ENCODE results near the gene LRRN1. TPM values are rescaled to one million over a fixed set of nuclear protein-coding genes. Genes with fewer than 3 reads are reported as not detected.

LRRN1 gene
- total and polyA plus RNA-seq, 2 of the 4 experiments (the other 2 are of a cell fraction): 0.18 to 0.41 TPM

GRCh38 chr3:3771094-3771493 is 28.1 kb upstream of the LRRN1 start:
- no peak for ATAC-seq (ENCODE audit: low read depth)
- no peak overlapping the region for H2BK5ac ChIP-seq (ENCODE audit: low read depth, low read length, poor library complexity, severe bottlenecking)
- H3K9ac ChIP-seq (ENCODE audit: low read depth, low read length): no peak overlapping the region
- no peak overlapping the region for H3K18ac ChIP-seq (ENCODE audit: low read depth, low read length)
- H3K79me1 ChIP-seq (ENCODE audit: low read depth in 1 of 2, low read length in 2 of 2): no peaks in the 10 kb centered on the region
- no peaks in the 10 kb centered on the region for H3K27me3 ChIP-seq (ENCODE audit: control insufficient read depth, insufficient read depth, low read length)
- no peak overlapping the region for H4K5ac ChIP-seq (ENCODE audit: low read depth, low read length)
- no peak overlapping the region for H3K23ac ChIP-seq (ENCODE audit: low read depth, low read length)
- POLR2A ChIA-PET (ENCODE audit: unreplicated experiment): no interaction called here
- no peaks in the 10 kb centered on the region for H4K20me1 ChIP-seq (ENCODE audit: insufficient read depth, low read length)
- H2AK9ac ChIP-seq (replicated peaks; ENCODE audit: low read depth, low read length, poor library complexity): no peak overlapping the region
- H2AK5ac ChIP-seq (ENCODE audit: low read depth, low read length): no peak overlapping the region
- dilution Hi-C loops (cut with HindIII; ENCODE audit: low sequenced_read_pairs, unreplicated experiment) (no loop called here), in situ Hi-C loops (cut with MboI; ENCODE audit: low sequenced_read_pairs) (no loop called here), intact Hi-C loops (cut with micrococcal nuclease) (no loop called here)
- no peak overlapping the region for H3K14ac ChIP-seq (replicated peaks; ENCODE audit: low read depth, low read length)
- H3K56ac ChIP-seq (ENCODE audit: extremely low read depth, insufficient read depth, low read length): no peak overlapping the region
- no peak overlapping the region for H3K4me2 ChIP-seq (ENCODE audit: low read depth, low read length)
- H3K9me1 ChIP-seq (ENCODE audit: insufficient read depth, low read length): no peaks in the 10 kb centered on the region
- CTCF ChIA-PET: no interaction called here
- H3K4me3 ChIP-seq (ENCODE audit: insufficient read depth, low read depth, low read length): no peak overlapping the region
- H2BK20ac ChIP-seq (ENCODE audit: low read depth, low read length): no peak overlapping the region
- H4K8ac ChIP-seq (ENCODE audit: low read depth in 2 of 2, low read length in 2 of 2): no peak overlapping the region
- no peak overlapping the region for H2BK120ac ChIP-seq (ENCODE audit: low read depth, low read length)
- no peak overlapping the region for H2BK15ac ChIP-seq (ENCODE audit: low read depth, low read length)
- H3K36me3 ChIP-seq (ENCODE audit: control insufficient read depth, insufficient read depth, low read length): no peaks in the 10 kb centered on the region
- WGBS, 2 experiments (ENCODE audit: extremely low coverage in 2 of 2, insufficient read length in 1 of 2): no CpG with 5 or more reads among the region's 3 CpGs
- H3K4ac ChIP-seq (ENCODE audit: low read depth, low read length): no peak overlapping the region
- H2AFZ ChIP-seq (replicated peaks; ENCODE audit: low read length, poor library complexity): no peak overlapping the region
- no peak overlapping the region for H4K91ac ChIP-seq (ENCODE audit: insufficient read depth, low read depth, low read length)
- DNase-seq: no peak
- no TSS peak for BruUV-seq (replicated peaks)
- H3K27ac ChIP-seq (ENCODE audit: insufficient read depth, low read length): no peak overlapping the region
- H3K9me3 ChIP-seq (ENCODE audit: control insufficient read depth, insufficient read depth, low read length): peaks cover 10% of the 10 kb centered on the region
- TF ChIP-seq CEBPB (IDR thresholded peaks at IDR 0.05; ENCODE audit: low read depth, low read length): no peak
- TF ChIP-seq RAD21 (IDR thresholded peaks at IDR 0.05; ENCODE audit: low read length): no peak
- no peak for TF ChIP-seq CTCF (conservative IDR thresholded peaks at IDR 0.05; ENCODE audit: low read depth, low read length)
- no peak for TF ChIP-seq FOS (IDR thresholded peaks at IDR 0.05; ENCODE audit: low read depth, low read length)
- TF ChIP-seq USF2 (IDR thresholded peaks at IDR 0.05; ENCODE audit: low read depth, low read length): no peak
- no peak for TF ChIP-seq MXI1 (IDR thresholded peaks at IDR 0.05; ENCODE audit: borderline replicate concordance, low read depth, low read length)
- TF ChIP-seq BHLHE40 (IDR thresholded peaks at IDR 0.05; ENCODE audit: low read depth, low read length): no peak
- no peak for TF ChIP-seq SMC3 (IDR thresholded peaks at IDR 0.05; ENCODE audit: low read depth, low read length)
- TF ChIP-seq POLR2A (IDR thresholded peaks at IDR 0.05; ENCODE audit: low read depth, low read length): no peak
- TF ChIP-seq RFX5 (IDR thresholded peaks at IDR 0.05; ENCODE audit: low read depth, low read length): no peak
- TF ChIP-seq CHD1 (IDR thresholded peaks at IDR 0.05; ENCODE audit: low read depth, low read length): no peak
- H3K4me1 ChIP-seq (ENCODE audit: control insufficient read depth, insufficient read depth, low read length): no peaks in the 10 kb centered on the region

Measured in IMR-90 (cell line).